Measurements from ENCODE around the gene COL13A1.

The COL13A1 gene

DNA sequence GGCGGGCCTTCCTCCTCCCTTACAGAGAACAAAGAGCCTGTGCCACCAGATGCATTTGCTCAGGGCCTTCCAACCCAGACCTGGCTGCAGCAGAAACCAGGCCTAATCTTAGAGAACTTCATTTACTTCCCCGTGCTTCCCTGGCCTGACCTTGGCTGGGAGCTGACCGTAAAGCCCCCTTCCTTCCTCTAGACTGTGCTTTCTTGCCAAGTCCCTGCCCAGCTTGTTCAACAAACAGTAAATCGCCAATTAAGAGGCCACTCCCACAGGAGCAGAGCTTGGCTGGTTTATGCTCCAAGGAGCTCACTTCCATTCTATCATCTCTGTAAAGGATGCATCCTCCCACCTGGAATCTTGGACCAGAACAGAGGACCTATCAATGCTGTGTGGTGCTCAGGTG lies 110.9 kb downstream of the COL13A1 start:
- no peak for FAIRE-seq

DNA sequence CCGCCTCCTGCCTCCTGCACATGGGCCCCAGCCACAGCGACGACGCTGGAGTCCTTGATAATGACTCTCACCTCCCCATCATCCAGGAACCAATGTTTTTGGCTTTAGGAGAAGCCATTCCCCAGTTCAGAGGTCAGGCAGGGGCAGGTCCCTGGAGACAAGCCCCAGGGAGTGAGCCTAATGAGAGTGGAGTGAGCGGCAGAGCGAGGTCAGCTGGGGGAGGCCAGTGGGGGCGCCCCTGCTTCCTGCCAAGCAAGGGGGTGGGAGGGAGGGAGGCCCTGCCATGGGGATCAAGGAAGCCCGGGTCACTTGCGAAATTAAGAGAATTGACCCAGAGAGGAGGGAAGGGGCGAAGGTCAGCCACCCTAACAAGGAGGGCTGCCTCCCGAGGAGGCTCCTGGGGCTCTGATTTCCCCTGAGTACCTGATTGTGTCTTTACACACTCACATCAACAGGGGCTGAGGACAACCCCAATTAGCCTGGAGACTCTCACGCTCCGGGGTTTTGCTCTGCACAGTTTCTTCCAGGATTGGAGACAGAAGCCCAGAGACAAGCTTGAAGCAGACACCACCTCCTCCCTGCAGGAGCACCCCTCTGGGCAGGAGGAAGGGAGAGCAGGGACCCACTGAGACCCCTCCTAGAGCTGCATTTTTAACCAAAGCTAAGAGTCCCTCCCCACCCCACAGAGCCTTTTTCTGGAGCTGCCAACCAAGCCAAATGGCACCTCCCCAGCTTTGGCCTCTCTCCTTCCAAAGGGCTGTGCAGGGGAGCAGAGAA lies 112.1 kb downstream of the COL13A1 start:
- no peak for FAIRE-seq

DNA sequence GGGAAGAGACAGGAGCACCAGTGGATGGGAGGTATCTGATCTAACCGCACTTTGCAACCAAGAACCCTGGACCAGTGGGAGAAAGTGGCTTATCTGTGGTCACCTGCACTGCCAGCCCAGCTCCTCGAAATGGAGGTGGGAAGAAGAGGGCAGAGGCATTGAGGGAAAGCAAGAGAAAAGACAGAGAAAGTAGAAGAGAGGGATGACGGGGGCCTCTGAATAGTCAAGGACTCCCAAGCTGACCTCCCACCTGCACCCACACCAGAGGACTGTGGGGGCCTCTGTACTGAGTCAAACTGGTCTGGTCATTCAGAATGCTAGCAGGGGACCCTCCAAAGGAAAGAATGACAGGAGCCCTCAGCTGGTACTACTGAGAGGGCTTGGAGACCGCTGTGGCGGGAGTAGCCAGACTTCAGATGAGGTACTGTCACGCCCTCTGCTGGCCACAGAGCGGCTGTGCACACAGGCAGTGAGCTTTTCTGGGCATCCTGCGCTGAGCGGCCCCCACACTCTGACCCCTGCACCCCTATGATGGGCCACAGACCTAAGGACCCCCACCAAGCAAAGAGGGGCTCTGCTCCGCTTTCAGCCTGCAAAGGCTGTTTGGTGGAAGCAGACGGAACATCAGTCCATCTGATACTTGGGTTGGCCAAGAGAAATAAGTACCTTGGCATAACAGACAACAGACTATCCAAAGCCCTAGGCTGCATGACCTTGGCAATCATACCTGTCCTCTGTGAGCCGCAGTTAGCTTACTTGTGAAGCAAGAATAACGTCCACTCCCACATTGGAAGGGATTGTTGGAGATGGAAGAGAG lies 112.9 kb downstream of the COL13A1 start:
- FAIRE-seq: no peak

DNA sequence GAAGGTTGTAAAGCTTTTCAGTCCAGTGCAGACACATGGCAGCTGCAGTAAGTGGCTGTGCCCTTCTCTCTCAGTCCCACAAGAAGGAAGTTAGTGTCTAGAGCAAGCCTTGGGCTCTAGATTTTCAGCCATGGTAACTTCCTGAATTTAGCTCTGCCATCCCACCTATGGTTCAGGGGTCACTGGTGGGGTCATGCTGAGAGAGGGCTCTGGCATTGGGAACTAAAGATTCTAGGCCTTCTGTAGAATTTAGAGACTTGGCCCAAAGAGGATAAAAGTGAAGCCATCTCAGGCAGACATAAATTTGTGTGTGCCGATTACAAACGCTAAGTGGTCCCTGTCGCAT lies 113.5 kb downstream of the COL13A1 start:
- FAIRE-seq: no peak

DNA sequence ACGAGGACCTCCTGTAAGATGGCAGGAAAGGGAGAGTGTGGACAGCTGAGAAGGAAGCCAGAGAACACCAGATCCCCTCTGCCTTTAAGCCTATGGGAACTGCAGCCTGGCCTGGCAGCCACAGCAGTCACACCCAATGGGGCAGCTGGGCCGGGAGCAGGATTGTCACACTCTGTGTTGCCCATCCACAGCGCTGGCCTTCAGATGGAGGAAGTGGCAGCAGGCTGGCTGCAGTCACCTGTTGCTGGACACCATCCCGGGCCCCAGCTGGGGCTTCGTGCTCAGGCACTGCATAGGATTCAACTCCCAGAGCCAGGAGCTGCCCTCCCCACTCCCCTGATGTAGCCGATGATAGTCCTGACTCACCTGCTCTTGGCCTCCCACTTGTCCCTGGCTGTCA lies 114.4 kb downstream of the COL13A1 start:
- no peak for FAIRE-seq

DNA sequence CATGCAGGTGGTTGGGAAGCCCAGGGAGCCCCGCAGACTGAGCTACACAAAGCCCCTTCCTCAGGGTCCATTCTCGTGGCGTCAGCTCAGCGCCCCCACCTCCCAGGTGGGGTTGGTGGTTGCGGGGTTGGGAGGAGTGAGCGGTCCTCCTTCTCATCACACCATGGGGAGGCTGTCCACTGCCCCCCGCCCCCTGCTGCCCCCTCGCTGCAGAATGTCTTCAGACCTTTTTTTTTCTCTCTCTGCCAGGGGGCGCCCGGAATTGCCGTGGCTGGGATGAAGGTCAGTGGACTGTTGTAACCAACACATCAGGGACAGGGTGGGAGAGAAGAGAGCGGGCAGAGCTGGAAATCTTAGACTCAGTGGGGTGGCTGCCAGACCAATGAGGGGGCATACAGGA lies 116.3 kb downstream of the COL13A1 start:
- FAIRE-seq: no peak

DNA sequence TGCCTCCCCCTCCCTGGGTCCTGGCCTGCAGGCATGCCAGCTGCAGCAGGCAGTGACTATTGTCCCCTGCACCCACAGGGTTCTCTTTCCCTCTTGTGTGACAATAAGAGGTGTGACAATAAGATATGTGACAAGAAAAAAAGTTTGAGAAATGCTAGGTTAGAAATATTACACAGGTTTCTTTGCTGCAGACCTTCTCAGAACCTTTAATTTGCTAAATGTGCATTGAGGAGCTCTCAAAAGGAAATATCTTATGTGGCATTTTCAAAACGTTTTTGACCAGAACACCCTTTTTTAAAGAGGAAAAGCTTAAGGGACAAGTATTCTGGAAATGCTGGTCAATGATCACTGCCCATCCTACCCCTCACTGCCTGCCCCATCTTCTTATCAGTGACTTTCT lies 117.5 kb downstream of the COL13A1 start:
- no peak for FAIRE-seq

DNA sequence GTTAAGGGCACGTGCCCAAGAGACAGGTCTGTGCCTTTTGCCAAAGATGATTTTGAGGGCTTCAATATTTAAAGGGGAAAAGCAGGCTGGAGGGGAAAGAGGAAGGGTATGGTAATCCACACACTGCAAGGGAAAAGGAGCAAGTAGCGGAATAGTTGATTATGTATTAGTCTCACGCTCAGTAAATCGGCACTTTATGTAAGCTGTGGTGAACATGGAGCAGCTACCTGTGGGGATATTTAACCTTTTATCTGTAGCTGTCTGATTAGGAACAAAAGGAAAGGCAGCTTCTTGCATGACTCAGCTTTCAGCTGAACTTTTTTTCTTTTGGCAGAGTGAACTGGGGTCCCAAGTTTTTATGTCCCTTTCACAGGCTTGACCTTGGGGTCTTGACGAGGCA lies 123.4 kb downstream of the COL13A1 start:
- FAIRE-seq: no peak

DNA sequence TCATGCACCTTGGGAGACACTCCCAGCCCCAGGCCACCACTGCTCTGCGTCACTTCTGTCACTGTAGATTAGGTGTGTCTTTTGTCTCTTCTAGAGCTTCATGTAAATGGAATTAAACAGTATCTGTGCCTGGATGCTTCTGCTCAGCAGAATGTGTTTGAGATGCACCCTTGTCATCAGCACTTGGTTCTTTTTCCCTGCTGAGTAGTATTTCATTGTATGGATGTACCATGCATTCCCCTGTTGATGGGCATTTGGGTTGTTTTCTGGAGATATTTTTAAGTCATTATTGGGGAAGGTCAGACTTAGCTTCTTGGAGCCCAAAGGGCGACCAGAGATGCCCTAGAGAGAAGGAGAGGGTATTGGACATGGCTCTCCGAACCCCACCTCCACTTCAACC lies 126.6 kb downstream of the COL13A1 start:
- no peak for FAIRE-seq

DNA sequence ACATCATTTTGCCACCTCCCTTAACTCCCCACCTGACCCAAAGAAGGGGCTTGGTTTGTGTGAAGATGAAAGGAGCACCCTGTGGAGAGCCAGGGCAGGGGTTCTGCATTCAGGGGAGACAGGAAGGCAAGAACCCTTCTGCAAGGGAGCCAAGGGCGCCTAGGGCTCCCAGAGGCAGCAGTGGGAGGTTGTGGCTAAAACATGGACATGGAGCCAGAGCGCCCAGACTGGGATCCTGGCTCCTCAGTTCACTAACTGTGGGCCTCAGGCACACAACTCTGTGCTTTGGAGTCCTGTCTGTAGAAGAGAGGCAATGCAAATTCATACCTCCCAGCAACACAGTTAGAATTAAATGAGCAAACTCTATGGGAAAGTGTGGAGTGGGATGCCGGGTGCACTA lies 127.9 kb downstream of the COL13A1 start:
- no peak for FAIRE-seq

DNA sequence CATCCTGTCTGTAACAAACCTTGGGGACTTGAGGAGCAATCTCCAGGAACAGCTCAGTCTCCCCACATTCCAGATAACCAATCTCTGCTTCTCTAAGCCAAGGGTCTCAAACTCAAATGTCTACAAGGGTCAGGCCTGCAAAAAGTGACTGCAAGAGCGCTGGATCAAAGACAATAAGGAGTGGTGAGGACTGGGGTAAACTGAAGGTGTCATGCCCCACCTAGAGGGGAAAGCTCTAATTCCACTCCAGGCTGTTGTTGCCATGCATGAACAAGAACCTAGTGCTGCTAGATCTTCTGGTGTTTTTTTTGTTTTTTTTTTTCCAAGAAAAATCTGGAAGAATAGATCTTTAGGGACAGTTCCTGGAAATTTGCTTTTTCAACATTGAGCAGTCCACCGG lies 133.1 kb downstream of the COL13A1 start:
- no peak for FAIRE-seq

DNA sequence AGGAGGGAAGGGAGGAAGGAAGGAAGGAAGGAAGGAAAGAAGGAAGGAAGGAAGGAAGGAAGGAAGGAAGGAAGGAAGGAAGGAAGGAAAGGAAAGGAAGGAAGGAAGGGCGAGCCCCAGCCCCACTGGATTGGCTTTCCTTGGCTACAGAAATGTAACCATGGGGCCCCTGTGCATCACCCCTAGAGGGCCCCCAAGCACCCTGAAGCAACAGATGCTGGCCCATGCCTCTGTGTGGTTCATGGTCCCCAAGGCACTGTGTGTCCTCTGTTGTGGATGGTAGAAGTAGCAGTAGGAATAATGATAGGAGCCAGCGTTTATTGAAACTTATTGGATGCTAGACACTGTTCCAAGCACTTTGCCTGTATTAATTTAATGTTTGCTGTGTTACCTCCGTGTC lies 134.4 kb downstream of the COL13A1 start:
- FAIRE-seq: no peak

DNA sequence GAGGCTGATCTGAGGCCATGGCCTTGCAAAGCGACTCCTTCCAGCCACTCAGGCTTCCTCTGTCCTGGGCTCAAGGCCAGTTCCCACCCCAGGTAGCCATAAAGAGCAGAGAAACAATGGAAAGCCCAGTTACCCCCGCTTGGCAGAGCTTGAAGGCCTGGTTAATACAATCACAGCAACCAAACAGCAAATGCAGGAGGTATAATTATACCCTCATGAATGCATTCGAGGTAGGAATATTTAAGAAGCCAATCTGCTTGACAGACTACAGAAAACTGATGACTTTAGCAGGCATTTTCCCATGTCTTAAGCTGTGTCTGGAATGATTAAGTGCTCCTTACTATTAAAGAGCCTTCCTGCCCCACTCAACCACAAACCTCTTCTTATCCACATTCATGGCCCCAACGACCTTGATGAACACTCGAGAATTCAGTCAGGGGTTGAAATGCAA lies 136.9 kb downstream of the COL13A1 start:
- FAIRE-seq: no peak

DNA sequence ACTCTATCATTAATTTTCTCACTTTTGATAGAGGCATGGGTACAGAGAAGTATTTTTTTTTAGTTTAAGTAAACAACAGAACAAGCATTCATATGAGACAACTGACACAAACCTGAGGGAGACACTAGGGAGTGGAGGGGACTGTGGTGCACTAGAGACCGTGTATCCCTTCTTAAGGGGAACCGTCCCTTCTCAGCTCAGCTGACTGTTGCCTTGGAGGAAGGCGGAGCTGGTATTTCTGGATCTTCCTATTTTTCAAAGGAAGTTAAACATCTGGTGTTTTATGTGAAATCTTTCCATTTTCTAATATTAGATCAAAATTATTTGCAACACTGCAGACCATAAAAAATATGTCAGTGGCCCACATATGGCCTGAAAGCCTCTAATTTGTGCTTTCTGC lies 137.4 kb downstream of the COL13A1 start:
- FAIRE-seq: no peak

DNA sequence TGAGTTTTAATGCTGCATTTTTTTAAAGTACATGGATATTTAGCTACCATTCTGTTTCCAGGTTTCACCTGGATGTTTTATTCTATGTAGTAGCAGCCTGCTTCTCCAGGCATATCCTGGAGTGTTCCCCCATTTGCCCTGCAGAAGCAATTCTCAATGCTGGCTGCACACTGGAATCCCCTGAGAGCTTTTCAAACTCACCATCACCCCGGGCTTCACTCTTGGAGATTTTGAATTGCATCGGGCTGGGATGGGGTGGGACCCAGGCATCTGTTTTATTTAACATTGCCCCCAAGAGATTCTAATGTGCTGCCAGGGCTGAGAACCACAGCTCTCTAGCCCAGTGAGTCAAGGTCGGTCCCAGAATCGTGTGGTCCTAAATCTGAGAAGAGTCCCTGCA lies 137.8 kb downstream of the COL13A1 start:
- FAIRE-seq: no peak

DNA sequence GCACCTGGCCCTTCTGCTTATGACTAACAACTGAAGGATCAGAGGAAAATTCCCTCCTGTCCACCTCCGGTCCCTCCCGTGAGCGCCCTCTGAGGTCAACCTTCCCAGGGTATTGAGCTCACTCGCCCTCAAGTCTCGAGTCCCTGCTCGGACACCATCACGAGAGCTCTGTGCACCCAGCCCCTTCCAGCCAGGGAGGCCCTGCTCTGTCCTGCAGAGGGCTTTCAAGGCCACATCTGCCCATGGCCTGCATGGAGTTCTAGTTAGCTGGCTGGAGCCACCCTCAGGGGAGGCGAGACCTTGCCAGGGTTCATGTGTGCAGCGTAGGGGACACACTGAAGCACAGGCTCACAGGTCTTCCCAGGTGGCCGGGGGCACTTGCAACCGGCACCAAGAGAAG lies 140.0 kb downstream of the COL13A1 start:
- no peak for FAIRE-seq

DNA sequence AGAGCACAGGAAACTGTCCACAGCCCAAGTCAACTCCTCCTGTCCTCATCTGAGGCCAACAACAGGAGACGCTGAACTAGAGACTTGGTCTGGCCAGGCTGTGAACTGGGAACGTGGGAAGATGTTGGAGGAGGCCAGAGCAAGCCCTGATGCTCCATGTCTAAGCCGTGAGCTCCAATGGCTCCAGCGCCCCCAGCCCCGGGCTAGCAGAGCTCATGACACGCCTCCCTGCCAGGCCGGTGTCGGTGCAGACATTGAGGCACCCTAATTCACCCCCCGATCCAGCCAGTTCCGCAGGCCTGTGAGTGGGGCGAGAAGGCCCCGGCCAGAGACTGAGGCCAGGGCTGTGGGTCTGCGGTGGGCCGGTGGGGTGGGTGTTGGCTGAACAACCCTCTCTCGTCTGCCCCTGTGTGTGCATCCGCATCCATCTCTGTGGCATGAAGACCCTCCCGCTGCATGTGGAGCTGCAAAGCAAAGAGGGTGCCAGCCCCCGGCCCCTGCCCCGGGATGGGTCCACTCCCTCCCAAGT lies 141.7 kb downstream of the COL13A1 start:
- FAIRE-seq: no peak

DNA sequence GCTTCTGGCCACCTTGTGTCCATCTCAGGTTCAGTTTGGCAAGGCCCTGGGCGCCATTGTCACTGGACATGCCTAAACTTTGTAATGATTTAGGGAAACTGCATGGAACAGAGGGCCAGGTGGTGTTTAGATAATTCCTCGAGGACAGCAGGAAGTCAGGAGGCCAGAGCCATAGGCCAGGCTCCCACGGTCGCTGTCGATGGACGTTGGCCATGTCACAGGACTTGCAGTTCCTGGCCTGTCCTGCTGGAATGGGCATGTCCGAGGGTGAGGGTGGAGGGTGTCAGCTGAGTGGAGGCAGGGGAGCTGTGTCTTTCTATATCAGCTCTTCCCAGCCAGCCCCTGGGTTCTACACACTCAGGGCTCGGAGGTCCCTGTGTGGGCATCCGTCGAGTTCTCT lies 143.1 kb downstream of the COL13A1 start:
- FAIRE-seq: no peak

DNA sequence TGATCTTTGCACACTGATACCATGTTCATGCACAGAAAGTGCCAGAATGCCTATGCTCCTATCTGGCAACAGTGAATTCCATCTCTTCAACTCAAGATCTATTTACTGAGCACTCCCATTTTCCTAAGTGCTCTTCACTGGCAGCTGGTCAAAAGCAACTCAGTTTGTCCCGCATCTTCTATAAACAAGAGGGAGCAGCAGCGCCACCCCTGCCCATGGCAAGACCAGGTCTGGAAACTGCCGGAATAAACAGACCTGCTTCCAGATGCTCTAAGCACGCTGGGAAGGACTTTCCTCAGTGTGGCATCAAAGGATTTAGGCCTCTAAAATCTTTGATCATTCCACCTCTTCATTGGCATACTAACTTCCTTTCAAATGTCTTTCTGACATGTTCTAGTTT lies 146.6 kb downstream of the COL13A1 start:
- FAIRE-seq: no peak

DNA sequence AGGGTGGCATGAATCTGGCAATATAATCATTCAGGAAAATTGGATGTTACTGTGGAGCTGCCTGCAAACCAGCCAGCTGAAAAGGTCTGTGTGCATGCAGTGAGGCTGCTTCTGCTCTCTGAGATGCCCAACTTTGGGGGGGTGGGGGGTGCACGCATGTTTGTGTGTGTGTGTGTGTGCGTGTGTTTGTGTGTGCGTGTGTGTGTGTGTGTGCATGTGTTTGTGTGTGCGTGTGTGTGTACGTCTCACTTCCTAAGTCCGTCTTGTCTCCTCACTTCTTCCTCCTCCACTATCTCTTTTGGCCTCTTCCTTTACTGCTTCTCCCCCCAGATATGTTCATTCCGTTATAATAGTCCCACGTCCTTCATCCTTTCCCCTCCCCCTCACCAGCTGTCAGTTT lies 148.1 kb downstream of the COL13A1 start:
- FAIRE-seq: no peak

DNA sequence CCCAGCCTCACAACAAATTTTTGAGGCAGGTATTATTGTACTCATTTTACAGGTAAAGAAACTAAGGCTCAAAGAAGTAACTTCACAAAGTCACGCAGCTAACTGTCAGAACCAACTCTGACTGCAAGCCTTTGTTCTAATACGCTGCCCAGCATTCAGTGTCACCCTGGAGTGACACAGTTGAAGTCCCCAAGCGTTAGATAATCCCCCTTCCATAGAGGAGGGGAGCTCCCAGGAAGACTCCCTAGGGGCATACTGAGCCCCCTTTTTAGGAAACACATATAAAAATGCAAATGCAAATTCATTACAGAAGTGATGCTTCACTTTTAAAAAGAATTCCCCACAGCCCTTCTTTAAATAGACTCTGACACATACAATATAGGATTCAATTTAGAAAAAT lies 150.0 kb downstream of the COL13A1 start:
- no peak for FAIRE-seq

DNA sequence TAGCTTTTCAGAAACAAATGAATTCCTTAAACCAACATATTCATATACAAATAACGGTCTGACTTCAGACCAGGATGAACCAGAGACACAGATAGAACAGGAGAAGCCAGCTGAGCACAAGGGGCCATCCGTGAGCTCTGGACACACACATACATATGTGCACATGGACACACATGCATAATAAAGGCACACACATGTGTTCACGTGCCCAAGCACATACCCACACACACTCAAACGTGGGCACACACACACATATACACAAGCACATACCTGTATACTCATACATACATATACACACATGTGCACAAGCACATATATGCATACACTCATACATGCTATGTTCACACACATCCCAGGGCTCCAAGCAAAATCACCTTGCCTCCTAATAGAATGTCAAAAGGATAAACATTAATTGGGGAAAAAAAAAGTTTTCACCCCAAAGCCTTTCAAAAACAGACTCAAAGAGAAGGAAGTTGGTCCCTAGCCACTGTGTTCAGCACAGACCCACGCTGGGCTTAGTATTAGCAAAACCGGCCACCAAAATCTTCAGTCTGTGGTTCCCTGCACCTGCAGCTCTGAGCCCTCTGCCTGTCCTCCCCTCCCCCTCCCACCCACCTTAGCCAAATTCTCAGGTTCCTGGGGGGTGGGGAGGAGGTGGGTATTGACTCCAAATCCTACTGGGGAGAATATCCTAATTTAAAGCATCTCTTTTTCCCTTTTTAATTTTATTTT lies 150.5 kb downstream of the COL13A1 start:
- FAIRE-seq: no peak

DNA sequence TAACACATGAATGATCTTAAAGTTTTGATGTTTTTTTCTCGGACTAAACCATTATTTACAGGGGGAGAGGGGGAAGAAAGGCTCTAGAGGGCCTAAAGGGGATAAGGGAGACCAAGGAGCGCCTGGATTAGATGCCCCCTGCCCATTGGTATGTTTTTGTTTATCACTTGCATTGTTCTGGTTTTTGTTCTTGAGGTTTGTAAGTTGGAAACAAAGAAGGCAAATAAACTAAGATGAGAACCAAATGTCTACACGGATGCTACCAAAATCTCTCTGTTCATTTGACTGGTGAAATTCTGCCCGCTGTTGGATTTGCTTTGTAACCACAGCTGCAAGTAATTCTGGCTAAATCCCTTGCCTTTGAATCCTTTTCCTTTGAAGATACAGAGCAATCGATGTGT lies 151.1 kb downstream of the COL13A1 start:
- FAIRE-seq: no peak

DNA sequence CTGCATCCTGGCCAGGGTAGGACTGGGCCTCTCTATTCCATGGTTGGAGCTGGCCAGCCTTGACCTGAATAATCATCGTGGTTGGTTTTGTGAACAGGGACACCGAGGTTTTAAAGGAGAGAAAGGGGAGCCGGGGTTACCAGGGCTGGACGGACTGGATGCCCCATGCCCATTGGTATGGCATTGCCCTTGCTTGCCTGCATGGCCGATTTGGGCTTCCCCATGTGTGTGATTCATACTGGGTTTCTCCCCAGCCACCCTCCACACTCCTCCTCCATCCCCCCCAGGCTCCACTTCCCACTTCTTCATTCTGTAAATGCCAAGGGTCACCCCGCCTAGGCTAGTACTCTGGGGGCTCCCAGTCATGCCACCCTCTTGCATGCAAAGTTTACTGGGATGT lies 152.1 kb downstream of the COL13A1 start:
- FAIRE-seq: no peak

Data from colon (tissue), 2 donors.